GM18498 (cell line): Measurements from ENCODE around the gene DLX5.

Experiments used
- ATAC-seq: cut with Tn5 transposase; IDR thresholded peaks from one replicate; pipeline ENCODE4 v1.9.1; 2021; ENCODE audit warnings: mild to moderate bottlenecking, moderate library complexity; ENCODE audit not compliant: unreplicated experiment

DLX5 gene

DNA sequence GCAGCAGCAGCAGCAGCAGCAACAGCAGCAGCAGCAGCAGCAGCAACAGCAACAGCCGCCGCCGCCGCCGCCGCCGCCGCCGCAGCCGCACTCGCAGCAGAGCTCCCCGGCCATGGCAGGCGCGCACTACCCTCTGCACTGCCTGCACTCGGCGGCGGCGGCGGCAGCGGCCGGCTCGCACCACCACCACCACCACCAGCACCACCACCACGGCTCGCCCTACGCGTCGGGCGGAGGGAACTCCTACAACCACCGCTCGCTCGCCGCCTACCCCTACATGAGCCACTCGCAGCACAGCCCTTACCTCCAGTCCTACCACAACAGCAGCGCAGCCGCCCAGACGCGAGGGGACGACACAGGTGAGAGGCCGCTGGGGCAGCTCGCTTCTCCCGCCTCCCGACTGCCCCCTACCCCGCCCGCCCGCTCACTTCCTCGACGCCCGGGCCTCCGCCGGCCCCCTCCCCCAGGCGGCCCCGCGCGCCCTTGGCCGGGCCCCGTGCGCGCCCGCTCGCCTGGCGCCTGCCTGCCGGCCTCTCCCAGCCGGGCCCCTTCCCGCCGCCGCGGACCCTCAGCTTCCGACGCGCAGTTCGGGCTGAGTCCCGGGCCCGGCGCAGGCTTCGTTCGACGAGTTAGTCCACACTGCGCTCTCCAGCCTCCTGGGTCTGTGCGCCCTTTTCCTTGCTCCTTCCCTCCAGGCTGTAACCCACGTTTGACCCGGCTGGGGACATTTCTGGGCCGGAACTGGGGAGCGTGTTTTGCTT, 18.4 kb downstream of the DLX5 start:
- ATAC-seq: peak; percentile 72

- no peak for ATAC-seq
Observed at GRCh38 chr7:97005183-97006054, 19.2 kb downstream of the DLX5 start, which contains the start of gene DLX6. DLX6 (plus strand) TSS chr7:97005553; CDS start chr7:97005978, 425 bp downstream.

DNA sequence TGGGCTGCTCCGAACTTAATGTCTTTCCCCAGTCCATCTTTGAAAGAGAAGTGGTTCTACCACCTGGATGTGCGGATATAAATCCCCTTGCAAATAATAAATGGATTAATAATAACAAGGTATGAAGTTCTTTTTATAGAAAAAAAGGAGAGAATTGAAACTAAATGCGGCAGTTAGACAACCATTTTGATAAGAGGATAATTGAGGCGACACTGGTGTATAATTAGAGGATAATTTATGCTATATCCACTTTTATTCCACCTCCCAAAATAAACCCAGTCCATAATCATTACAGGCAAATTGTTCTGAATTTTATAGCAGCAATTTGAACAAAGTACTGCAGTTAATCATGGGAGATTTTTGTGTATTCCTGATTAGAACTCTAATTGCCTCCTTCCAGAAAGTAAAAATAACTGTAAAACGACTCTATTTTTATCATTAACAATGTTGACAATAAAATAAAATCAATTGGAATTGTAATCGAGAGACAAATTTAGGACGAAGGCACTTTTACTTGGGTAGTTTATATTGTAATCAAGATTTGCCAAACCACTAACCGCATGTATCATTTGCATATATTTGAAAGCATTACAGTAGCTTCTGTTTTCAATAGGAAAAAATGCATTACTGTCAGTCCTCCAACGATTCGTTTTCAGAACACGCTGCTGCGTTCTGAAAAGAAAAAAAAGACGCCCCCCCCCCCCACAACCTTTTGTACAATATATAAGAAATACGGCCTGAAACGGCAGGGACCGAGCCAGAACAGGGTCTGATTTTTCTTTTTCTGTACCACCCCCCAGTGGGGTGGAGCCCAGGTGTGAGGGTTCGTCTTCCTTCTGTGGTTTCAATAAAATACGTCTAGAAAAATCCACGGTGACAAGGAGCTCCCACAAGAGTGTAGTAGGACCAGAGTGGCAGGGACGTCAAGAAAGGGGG, 20.1 kb downstream of the DLX5 start:
- ATAC-seq: no peak

- no peak for ATAC-seq
Observed at GRCh38 chr7:97003262-97004246, 21.1 kb downstream of the DLX5 start.

DNA sequence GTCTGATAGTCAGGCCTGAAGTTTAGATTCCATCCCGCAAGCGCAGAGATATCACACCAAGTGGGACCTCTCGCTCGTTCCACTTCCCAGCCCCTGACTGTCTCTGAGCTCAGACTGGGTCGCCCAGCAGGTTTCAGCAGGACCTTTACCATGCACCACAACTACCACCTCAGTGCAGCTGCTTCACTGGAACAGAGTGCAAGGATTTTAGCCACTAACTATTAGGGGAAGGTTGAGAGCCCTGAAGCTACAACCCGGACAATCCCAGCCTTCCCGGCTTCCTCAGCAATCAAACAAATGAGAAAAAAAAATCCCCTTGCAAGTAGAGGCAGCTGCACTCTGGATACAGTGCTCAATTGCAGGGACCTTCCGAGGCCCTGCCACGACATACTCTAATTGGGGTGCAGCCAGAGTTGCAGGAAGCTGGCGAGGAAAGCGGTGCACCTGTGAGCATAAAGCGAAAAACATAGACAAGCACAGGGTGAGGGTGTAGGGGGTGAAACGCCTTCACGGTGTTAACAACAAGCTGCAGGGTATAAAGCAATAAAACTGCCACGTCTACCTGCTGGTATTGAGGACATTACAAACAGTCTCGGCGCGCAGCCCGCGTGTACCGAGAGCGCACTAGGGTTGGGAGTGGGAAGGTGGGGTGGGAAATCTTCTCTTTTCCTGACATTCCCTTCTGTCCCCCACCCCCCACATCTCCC, 21.9 kb downstream of the DLX5 start:
- no peak for ATAC-seq

GRCh38 chr7:97001656-97002554, 22.7 kb downstream of the DLX5 start:
- no peak for ATAC-seq

GRCh38 chr7:97001221-97001620, 23.4 kb downstream of the DLX5 start:
- ATAC-seq: no peak

DNA sequence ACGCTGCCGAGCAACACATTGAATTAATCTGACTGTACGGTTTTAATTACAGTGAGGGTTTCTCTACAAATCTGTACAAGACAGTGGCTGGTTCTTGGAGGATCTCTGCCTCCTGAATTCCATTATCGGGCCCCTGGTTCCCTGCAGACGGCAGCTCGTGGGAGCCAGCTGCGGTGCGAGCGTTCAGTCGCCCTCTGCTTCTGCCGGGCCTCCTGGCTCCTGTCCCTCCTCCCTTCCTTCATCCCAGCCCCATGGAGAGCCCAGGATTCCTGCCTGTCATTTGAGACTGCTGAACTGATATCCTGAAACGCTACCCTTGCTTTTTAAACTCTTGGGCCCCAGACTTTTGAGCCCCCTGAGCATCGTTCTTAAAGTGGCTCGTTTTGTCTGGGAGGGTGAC, 25.9 kb downstream of the DLX5 start:
- ATAC-seq: no peak

GRCh38 chr7:96998333-96998732, 26.3 kb downstream of the DLX5 start:
- no peak for ATAC-seq

DNA sequence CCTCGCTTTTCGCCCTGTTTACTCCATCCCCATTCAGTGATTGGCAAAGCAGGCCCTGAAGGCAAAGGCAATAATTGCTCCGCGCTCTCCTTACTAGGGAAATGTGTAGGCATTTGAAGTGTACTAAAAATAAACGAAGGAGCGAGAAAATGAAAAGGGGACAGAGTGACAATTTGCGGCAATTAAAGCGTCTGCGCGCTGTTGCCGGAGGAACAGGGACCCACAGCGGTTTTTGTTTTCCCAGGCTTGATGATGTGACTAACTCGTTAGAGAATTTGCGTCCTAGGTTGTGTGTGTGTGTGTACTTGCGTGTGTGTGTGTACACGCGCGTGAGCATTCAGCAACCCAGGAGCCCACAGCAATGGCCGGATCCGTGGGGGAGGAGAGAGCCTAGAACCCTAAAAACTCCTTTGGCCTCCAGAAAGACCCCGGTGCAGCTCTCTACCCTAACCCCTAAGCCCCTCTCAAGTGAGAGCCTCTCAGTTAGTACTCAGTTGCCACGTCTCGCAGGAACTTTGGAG, 27.1 kb downstream of the DLX5 start:
- ATAC-seq: no peak

DNA sequence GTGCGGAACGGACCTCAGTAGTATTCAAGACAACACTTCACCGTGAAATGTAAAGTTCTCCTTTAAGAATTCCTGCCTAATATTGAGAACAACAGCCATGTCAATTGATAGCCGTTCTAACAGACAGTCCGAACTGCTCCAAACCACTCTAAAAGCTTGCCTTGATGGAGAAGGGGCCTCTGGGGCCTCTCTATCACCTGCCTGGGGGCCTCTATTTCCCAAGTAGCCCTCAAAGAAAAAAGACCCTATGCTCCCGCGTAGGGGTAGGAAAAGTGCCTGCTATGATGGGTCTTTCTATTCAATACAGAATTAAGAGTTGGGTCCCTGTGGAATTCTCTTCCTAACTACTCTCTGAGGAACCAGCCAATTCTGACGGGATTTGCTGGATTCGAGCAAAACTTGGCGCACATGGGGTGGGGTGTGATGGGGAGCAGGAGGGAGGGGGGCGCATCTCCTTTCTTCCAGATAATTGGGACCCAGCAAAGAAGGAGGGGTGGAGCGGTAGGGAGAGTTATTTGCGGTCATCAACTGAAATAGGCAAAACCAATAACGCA, 27.6 kb downstream of the DLX5 start:
- no peak for ATAC-seq

GRCh38 chr7:96996111-96996957, 28.3 kb downstream of the DLX5 start:
- ATAC-seq: no peak

DNA sequence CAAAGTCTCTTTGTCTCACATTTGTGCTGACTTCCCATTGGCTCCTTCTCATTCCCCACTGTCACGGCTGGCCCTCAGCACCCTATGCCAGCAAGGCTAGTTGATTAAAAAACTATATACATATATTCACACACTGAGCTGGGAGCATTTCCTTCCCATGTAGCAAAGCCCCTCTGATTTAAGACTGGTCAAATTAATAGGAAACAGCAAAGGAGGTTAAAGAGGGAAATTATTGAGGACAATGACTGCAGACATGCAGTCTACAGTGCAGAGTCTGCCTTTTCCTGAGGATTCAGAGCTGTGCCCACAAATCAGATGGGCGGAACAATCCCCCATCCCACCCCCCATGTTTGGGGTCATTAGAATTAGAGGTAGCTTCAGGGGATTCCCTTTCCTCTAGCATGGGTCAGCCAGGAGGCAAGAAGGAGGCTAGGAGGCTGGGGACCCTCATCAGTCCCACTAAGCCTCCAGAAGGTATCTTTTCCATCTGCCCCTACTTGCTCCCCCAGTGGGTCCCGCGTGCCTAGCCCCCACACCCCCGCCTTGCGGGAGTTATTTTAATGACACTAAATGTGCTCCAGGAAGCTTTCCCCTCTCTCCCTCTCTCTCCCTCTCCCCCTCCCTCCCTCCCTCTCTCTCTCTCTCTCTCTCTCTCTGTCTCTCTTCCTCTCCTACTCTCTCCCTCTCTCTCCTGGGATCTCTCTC, 29.1 kb downstream of the DLX5 start:
- no peak for ATAC-seq

- no peak for ATAC-seq
Observed at GRCh38 chr7:96993980-96994379, 30.7 kb downstream of the DLX5 start.

DNA sequence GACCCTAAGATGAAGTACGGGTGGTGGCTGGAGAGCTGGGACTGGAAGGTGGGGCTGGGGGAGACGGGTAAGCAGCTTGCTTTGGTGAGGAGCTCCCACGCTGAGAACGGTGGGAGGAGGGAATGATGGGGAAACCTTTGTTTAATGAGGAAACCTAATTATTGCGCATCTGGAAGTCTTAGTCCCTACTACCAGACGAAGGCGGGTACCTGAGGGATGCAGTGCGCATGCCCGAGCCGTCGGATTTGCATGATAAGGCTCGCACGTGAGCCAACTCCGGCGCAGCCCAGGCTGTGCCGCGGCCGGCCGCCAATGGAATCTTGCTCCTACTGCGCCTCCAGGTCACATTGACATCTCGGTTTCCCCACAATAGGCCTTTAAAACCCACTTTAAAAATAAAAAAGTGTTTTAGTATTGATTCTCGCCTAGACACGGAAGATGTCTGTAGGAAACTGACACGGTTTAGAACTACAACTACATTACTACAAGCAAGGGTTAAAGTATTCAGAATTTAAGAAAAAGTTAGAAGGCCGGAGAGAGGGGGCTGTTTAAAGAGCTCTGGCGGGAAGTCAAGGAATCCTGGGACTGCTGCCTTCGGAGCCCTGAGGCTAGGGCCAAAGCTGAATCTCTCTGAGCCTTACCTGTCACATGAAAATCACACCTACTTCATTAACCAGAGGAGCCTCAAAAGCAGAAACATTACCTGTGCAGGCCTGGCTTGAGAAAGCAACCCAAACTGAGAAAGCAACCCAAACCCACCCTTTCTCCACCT, 31.4 kb downstream of the DLX5 start:
- ATAC-seq: no peak
